Heart left ventricle (tissue), 13 donors: Measurements from ENCODE around the gene OSBP2.

Source experiments
- POLR2A ChIP-seq, 2 donors: fragments of 450-650 bp; IDR thresholded peaks; one replicate each; pipeline ENCODE4 v1.6.1; 2017; ENCODE audit warnings: antibody characterized with exemption in 2 of 2, mild to moderate bottlenecking in 2 of 2, moderate library complexity in 2 of 2
- TF ChIP-seq, protein P1 (sequence below), 12 donors: fragments of 200-600 bp; sonication (generic) in 4 of 12; IDR thresholded peaks; one replicate each; pipeline versions ENCODE4 v1.5.0 to v1.8.0; 2018 to 2022; ENCODE audit warnings: antibody characterized with exemption in 12 of 12, mild to moderate bottlenecking in 5 of 12
- donor health status: ischemic (EF 13 %, LVEDD 7.1; RV severe dilation, severe dysfunction).
- donor health status: DM: no; HTN: yes; CAD: no.
- donor health status: DM: no; HTN: no; CAD: no.
- donor health status: ischemic (EF 25% LVEDD 6.9; RV normal size, moderate dysfunction).
- donor health status: ischemic (EF 25% LVEDD 5.7; RV mildly dilated, moderate dysfunction).
- donor health status: ischemic (EF 35%, LVEDD 5.7; RV mildly dilated, moderate dysfunction).
- donor health status: nonischemic (EF 11% LVEDD 7.7; RV severe dilation, severe dysfunction).
- donor health status: DM: yes; HTN: yes; CAD: no.
- donor health status: PGD.
- donor health status: ischemic (EF 29% LVEDD 5.4; RV normal size, mild dysfunction).
- donor health status: nonischemic (EF 23%, LVEDD 6.1; RV moderate dilation, normal function).

DNA sequence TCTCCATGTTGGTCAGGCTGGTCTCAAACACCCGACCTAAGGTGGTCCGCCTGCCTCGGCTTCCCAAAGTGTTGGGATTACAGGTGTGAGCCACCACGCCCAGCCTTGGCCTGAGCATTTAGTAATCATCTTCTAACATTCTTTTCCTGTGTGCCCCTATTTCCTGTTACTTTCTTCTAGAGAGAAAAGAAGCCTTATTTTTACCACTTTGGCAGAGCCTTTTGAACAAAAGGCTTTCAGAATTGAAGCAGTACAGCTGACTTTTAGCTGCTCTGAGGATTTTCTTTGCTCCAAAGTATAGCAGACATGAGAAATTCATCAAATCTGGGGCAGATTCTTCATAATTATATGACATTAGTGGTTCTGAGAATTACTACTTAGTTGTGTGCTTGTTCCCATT lies 260.5 kb downstream of the OSBP2 start:
- TF ChIP-seq, protein P1, sequence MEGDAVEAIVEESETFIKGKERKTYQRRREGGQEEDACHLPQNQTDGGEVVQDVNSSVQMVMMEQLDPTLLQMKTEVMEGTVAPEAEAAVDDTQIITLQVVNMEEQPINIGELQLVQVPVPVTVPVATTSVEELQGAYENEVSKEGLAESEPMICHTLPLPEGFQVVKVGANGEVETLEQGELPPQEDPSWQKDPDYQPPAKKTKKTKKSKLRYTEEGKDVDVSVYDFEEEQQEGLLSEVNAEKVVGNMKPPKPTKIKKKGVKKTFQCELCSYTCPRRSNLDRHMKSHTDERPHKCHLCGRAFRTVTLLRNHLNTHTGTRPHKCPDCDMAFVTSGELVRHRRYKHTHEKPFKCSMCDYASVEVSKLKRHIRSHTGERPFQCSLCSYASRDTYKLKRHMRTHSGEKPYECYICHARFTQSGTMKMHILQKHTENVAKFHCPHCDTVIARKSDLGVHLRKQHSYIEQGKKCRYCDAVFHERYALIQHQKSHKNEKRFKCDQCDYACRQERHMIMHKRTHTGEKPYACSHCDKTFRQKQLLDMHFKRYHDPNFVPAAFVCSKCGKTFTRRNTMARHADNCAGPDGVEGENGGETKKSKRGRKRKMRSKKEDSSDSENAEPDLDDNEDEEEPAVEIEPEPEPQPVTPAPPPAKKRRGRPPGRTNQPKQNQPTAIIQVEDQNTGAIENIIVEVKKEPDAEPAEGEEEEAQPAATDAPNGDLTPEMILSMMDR (IDR thresholded peaks at IDR 0.05), result no peak
- no peak for TF ChIP-seq POLR2A (IDR thresholded peaks at IDR 0.05)
